Hematopoietic multipotent progenitor cell (in vitro differentiated cells): ENCODE results near the gene HGD. TPM values are rescaled to one million over a fixed set of nuclear protein-coding genes. Genes with fewer than 3 reads are reported as not detected.

ENCODE experiments used
- DNase-seq, 3 donors: peaks; one replicate each; pipeline ENCODE4 v3.0.0-alpha.2; 2011 to 2015; ENCODE audit warnings: low read depth in 2 of 3, low spot score in 2 of 3
- total RNA-seq: library from RNA; depleted of rRNA; stranded (reverse); fragments of >200 nt; gene quantifications from one replicate; pipeline ENCODE4 v1.2.3, GENCODE V29; 2012

Gene HGD
- total RNA-seq, result not detected

- DNase-seq, result no peak
Observed at GRCh38 chr3:120682095-120682681, at the start of gene HGD. HGD (minus strand) TSS chr3:120682239; CDS start chr3:120682111, 128 bp downstream.

GRCh38 chr3:120730576-120731542, 48.8 kb upstream of the HGD start:
- DNase-seq, result no peak

GRCh38 chr3:120726791-120727190, 44.8 kb upstream of the HGD start:
- no peak for DNase-seq

- DNase-seq, result peak in 2 of 3 donors; percentile 1 to 19
Observed at GRCh38 chr3:120719167-120719834, 37.3 kb upstream of the HGD start.

- no peak for DNase-seq
Observed at GRCh38 chr3:120713262-120713661, 31.2 kb upstream of the HGD start.

- DNase-seq, result no peak
Observed at GRCh38 chr3:120710369-120710768, 28.3 kb upstream of the HGD start.

GRCh38 chr3:120708408-120708807, 26.4 kb upstream of the HGD start:
- DNase-seq, result no peak

GRCh38 chr3:120706950-120707349, 24.9 kb upstream of the HGD start:
- no peak for DNase-seq

- no peak for DNase-seq
Observed at GRCh38 chr3:120705884-120706582, 24.0 kb upstream of the HGD start.

GRCh38 chr3:120699333-120699732, 17.3 kb upstream of the HGD start:
- DNase-seq, result no peak

GRCh38 chr3:120693439-120694171, 11.6 kb upstream of the HGD start:
- DNase-seq, result peak in 1 of 3 donors; percentile 2

GRCh38 chr3:120689395-120689794, 7.4 kb upstream of the HGD start:
- no peak for DNase-seq

GRCh38 chr3:120688121-120688520, 6.1 kb upstream of the HGD start:
- DNase-seq, result peak in 1 of 3 donors; percentile 3

GRCh38 chr3:120685411-120685810, 3.4 kb upstream of the HGD start:
- DNase-seq, result no peak

GRCh38 chr3:120684896-120685295, 2.9 kb upstream of the HGD start:
- no peak for DNase-seq

- DNase-seq, result no peak
Observed at GRCh38 chr3:120683671-120684301, 1.7 kb upstream of the HGD start.

- no peak for DNase-seq
Observed at GRCh38 chr3:120683213-120683612, 1.2 kb upstream of the HGD start.

GRCh38 chr3:120681506-120682038, 467 bp downstream of the HGD start:
- no peak for DNase-seq

- no peak for DNase-seq
Observed at GRCh38 chr3:120681018-120681417, 1.0 kb downstream of the HGD start.
